ENCODE measurements around the gene TNFRSF25.
"Not testable (repeated sequence)": the region's sequence is repeated elsewhere in the genome, so short reads cannot be mapped to it uniquely, and the experiment has no call there.

Gene TNFRSF25

GRCh38 chr1:6437012-6437700, 28.8 kb downstream of the TNFRSF25 start:
- DNase-seq (ENCODE audit: low read depth in 1 of 2, low spot score in 1 of 2), result not testable (repeated sequence)

GRCh38 chr1:6436277-6436676, 29.7 kb downstream of the TNFRSF25 start:
- DNase-seq (ENCODE audit: low read depth in 1 of 2, low spot score in 1 of 2), result not testable (repeated sequence)

- no peak for DNase-seq (ENCODE audit: low read depth in 1 of 2, low spot score in 1 of 2)
These were observed 30.4 kb downstream of the TNFRSF25 start for GRCh38 chr1:6435547-6435946.

DNA sequence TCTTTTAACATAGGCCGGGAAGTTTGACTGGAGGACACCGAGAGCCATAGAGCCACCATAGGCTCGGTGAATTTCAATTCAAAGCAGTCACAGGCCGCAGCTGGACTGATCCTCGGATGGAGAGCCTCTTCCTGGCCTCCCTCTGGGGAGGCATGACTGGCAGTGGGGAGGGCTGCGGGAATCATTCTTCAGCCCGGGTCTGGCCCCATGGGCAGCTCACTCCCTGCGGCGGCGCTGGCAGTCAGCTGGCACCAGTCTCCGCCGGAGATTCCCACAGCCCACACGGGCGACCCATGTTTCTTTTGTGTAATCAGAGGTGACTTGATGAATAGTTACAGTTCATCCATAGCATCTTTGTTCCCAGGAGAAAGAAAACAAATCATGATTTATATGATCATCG, 30.8 kb downstream of the TNFRSF25 start:
- DNase-seq (ENCODE audit: low read depth in 1 of 2, low spot score in 1 of 2), result no peak

DNA sequence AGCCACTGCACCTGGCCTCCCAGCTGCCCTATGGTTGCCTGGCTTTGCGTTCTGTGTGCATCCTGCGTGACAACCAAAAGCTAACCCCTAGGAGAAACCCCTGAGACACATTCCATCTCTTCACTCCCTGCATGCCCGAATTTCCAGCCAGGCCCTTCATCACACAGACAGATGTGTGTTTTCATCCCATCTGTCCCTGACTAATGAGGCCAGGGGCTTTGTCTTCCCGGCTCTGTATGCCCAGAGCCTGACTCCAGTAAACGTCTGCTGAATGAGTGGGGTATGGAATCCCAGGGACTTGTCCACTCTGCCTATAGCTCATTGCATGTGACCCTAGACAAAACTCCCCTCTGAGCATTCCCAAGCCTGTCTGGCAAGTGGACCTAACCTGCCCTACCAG, 31.8 kb downstream of the TNFRSF25 start:
- no peak for DNase-seq (ENCODE audit: low read depth in 1 of 2, low spot score in 1 of 2)

- not testable (repeated sequence) for DNase-seq (ENCODE audit: low read depth in 1 of 2, low spot score in 1 of 2)
These were observed 34.1 kb downstream of the TNFRSF25 start for GRCh38 chr1:6431645-6432579.

DNA sequence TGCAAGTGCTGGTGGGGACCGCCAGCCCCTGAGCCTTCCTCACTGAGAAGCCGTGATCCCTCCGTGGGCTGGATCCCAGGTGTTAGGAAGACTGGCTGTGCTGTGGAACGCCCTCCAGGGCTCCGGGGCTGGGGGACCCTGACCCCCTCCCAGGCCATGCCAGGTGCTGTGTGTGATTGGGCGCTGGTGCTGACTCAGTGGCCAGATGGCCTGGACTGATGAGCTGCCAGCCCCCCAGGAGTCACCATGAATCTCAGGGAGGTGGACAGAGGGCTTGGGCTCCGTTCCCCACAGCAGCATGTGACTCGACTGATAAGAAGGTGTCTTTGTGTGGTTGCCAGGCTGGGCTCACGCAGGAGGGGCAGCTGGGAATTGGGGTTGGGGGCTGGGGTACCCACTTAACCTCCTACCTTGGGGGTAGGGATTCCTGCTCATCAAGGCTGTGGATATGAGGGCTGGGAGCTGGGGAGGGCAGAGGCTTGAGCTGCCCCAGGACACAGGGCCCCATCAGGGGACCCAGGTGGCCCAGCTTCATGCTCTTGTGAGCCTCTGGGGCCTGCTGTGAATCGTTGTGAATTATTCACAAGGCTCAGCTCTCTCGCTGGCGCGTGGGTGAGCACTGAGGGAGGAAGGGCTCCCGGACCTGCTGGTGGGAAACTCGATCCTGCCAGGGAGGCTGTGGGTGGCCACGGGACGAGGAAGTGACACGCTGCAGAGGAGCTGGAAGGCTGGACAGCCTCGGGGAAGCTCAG, 36.1 kb downstream of the TNFRSF25 start:
- not testable (repeated sequence) for DNase-seq (ENCODE audit: low read depth in 1 of 2, low spot score in 1 of 2)

DNA sequence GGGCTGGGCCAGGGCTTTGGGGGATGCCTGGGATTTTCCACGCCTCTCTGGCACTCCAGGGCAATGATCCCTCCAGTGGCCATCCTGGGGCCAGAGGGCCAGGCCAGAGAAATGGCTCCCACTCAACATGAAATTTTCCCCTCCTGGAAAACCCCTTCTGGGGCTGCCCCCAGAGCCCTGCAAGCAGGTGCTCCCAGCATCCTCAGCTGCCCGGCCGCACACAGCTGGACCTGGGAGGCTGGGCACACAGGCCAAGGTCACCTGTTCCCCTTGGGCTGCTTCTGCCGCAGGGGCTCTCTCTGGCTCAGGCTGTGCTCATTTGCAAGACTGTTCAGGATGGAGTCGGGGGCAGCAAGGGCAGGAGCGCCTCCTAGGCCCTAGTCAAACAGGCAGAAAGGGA, 37.5 kb downstream of the TNFRSF25 start:
- not testable (repeated sequence) for DNase-seq (ENCODE audit: low read depth in 1 of 2, low spot score in 1 of 2)

- no peak for DNase-seq (ENCODE audit: low read depth in 1 of 2, low spot score in 1 of 2)
These were observed 38.3 kb downstream of the TNFRSF25 start for GRCh38 chr1:6427441-6428390.

DNA sequence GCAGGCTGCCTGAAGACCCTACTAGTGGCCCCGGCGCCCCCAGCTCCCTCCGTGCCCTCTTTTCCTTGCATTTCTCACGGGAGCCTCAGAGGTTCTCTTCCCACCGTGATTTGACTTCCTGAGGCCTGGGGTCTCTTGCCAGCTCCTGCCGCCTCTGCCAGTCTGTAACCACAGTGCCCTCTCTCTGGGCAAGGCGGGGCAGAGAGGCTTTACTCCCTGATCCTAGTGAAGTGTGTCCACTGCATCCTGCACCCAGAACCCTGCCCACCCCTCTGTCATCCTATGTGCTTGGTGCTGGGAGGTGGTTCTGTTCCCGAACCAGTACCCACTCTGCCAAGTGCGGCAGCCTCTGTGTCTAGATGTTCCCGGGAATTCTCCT, 39.0 kb downstream of the TNFRSF25 start:
- no peak for DNase-seq (ENCODE audit: low read depth in 1 of 2, low spot score in 1 of 2)

- no peak for DNase-seq (ENCODE audit: low read depth in 1 of 2, low spot score in 1 of 2)
These were observed 39.5 kb downstream of the TNFRSF25 start for GRCh38 chr1:6426277-6426971.

GRCh38 chr1:6425658-6426057, 40.3 kb downstream of the TNFRSF25 start:
- no peak for DNase-seq (ENCODE audit: low read depth in 1 of 2, low spot score in 1 of 2)

GRCh38 chr1:6424619-6425593, 41.1 kb downstream of the TNFRSF25 start, which contains the start of gene ESPN:
Gene ESPN (plus strand): TSS chr1:6424776. CDS start chr1:6424956, 180 bp downstream.
- DNase-seq (ENCODE audit: low read depth in 1 of 2, low spot score in 1 of 2), result no peak

- no peak for DNase-seq (ENCODE audit: low read depth in 1 of 2, low spot score in 1 of 2)
These were observed 41.9 kb downstream of the TNFRSF25 start for GRCh38 chr1:6424000-6424565.

DNA sequence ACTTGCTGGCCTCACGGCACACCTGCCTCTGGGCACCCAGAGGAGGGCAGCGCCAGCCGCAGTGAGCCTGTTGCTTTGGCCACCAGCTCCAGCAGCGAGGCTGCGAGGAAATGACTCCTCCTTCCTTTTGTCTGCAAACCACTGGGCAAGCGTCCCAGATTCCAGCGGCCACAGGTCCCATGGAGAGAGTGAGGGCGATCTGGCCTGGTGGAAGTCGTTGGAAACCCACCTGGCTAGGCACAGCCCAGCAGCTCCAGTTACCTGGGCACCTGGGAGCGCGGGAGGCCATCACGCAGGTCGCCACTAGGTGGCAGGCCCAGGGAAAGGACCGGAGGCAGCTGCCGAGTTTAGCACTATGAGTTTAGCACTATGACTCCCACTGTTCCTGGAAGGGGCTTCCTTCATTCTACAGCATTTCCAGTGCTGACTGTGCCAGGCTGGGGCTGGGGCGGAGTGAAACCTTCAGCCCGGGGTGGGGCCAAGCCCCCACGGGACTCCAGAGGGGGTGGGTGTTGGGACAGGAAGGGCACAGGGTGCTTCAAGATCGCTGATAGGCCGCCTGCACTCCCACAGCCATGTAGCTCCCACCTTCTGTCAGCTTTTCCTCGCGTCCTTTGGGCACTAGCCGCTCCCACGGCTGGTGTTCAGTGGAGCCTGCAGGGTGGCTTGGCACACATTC, 42.5 kb downstream of the TNFRSF25 start:
- DNase-seq (ENCODE audit: low read depth in 1 of 2, low spot score in 1 of 2), result peak; percentile 43 to 66

- no peak for DNase-seq (ENCODE audit: low read depth in 1 of 2, low spot score in 1 of 2)
These were observed 44.7 kb downstream of the TNFRSF25 start for GRCh38 chr1:6421266-6421665.

DNA sequence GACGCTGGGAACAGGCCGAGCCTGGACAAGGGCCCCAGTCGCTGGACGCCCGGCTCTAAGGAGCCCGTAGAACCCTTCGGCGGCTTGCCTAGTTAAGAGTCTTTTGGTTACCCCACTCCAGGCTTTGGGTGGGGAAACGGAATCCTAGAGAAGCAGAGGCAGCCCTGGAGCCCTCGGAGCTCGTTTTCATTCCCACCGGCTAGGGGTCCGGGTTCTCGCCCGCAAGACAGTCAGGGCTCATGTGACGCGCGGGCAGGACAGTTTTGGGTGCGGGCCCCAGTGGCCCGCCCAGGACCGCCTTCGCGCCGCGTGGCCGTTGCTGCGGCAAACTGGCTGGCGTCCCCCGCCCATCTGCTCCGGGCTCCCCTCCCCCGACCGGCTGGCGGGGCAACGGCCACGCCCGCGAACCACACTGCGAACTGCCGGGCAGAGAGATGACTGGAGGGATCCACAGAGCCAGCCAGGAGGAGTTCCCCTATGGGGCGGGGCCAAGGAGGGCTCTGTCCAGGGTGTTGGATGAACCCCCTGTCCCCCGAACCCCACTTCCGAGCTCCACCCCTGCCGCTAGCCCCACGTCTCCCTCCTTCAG, 45.4 kb downstream of the TNFRSF25 start:
- DNase-seq (ENCODE audit: low read depth in 1 of 2, low spot score in 1 of 2), result no peak

All from stimulated activated CD4-positive, alpha-beta T cell treated with anti-CD3 and anti-CD28 coated beads, Interleukin-15, amount 100 ng/mL, for 1 hour (primary cell).